ENCODE results near the gene RPL28.

RPL28 gene

GRCh38 chr19:55345101-55345817 is 40.5 kb upstream of the RPL28 start:
- Histone ChIP-seq H3K9me3 (ENCODE audit: control insufficient read depth, low read length) (no peaks in the 10 kb centered on the region), H3K27me3 (replicated peaks; ENCODE audit: control insufficient read depth, insufficient read depth, low read length, poor library complexity, severe bottlenecking) (no peaks in the 10 kb centered on the region), H3K4me3 (ENCODE audit: insufficient read depth, low read depth, low read length, poor library complexity, severe bottlenecking) (no peak overlapping the region), H3K4me1 (ENCODE audit: control insufficient read depth, insufficient read depth, low read length, poor library complexity, severe bottlenecking) (peaks cover 10% of the 10 kb centered on the region), H3K36me3 (ENCODE audit: control insufficient read depth, insufficient read depth, low read length) (peaks cover 17% of the 10 kb centered on the region), H3K27ac (ENCODE audit: insufficient read depth, low read length, poor library complexity, severe bottlenecking) (no peak overlapping the region)
- DNase-seq, result no peak

- Histone ChIP-seq H3K4me1 (ENCODE audit: control insufficient read depth, insufficient read depth, low read length, poor library complexity, severe bottlenecking) (peaks cover 3% of the 10 kb centered on the region), H3K27ac (ENCODE audit: insufficient read depth, low read length, poor library complexity, severe bottlenecking) (no peak overlapping the region), H3K36me3 (ENCODE audit: control insufficient read depth, insufficient read depth, low read length) (peaks cover 17% of the 10 kb centered on the region), H3K27me3 (replicated peaks; ENCODE audit: control insufficient read depth, insufficient read depth, low read length, poor library complexity, severe bottlenecking) (peaks cover 1% of the 10 kb centered on the region), H3K4me3 (ENCODE audit: insufficient read depth, low read depth, low read length, poor library complexity, severe bottlenecking) (no peak overlapping the region), H3K9me3 (ENCODE audit: control insufficient read depth, low read length) (no peaks in the 10 kb centered on the region)
- no peak for DNase-seq
These were observed 39.7 kb upstream of the RPL28 start for GRCh38 chr19:55345818-55346724.

- H3K27me3 ChIP-seq (replicated peaks; ENCODE audit: control insufficient read depth, insufficient read depth, low read length, poor library complexity, severe bottlenecking), result peaks cover 8% of the 10 kb centered on the region
- no peak overlapping the region for H3K27ac ChIP-seq (ENCODE audit: insufficient read depth, low read length, poor library complexity, severe bottlenecking)
- no peak overlapping the region for H3K4me3 ChIP-seq (ENCODE audit: insufficient read depth, low read depth, low read length, poor library complexity, severe bottlenecking)
- DNase-seq, result no peak
- no peaks in the 10 kb centered on the region for H3K4me1 ChIP-seq (ENCODE audit: control insufficient read depth, insufficient read depth, low read length, poor library complexity, severe bottlenecking)
- H3K9me3 ChIP-seq (ENCODE audit: control insufficient read depth, low read length), result no peaks in the 10 kb centered on the region
- H3K36me3 ChIP-seq (ENCODE audit: control insufficient read depth, insufficient read depth, low read length), result peaks cover 17% of the 10 kb centered on the region
These were observed 38.8 kb upstream of the RPL28 start for GRCh38 chr19:55346725-55347441.

- Histone ChIP-seq H3K4me3 (ENCODE audit: insufficient read depth, low read depth, low read length, poor library complexity, severe bottlenecking) (no peak overlapping the region), H3K27me3 (replicated peaks; ENCODE audit: control insufficient read depth, insufficient read depth, low read length, poor library complexity, severe bottlenecking) (peaks cover 8% of the 10 kb centered on the region), H3K27ac (ENCODE audit: insufficient read depth, low read length, poor library complexity, severe bottlenecking) (no peak overlapping the region), H3K4me1 (ENCODE audit: control insufficient read depth, insufficient read depth, low read length, poor library complexity, severe bottlenecking) (peaks cover 4% of the 10 kb centered on the region), H3K36me3 (ENCODE audit: control insufficient read depth, insufficient read depth, low read length) (peaks cover 14% of the 10 kb centered on the region), H3K9me3 (ENCODE audit: control insufficient read depth, low read length) (no peaks in the 10 kb centered on the region)
- DNase-seq, result no peak
These were observed 38.2 kb upstream of the RPL28 start for GRCh38 chr19:55347442-55348009.

- H3K4me3 ChIP-seq (ENCODE audit: insufficient read depth, low read depth, low read length, poor library complexity, severe bottlenecking), result no peak overlapping the region
- peaks cover 9% of the 10 kb centered on the region for H3K4me1 ChIP-seq (ENCODE audit: control insufficient read depth, insufficient read depth, low read length, poor library complexity, severe bottlenecking)
- peaks cover 4% of the 10 kb centered on the region for H3K36me3 ChIP-seq (ENCODE audit: control insufficient read depth, insufficient read depth, low read length)
- peaks cover 8% of the 10 kb centered on the region for H3K27me3 ChIP-seq (replicated peaks; ENCODE audit: control insufficient read depth, insufficient read depth, low read length, poor library complexity, severe bottlenecking)
- no peaks in the 10 kb centered on the region for H3K9me3 ChIP-seq (ENCODE audit: control insufficient read depth, low read length)
- no peak overlapping the region for H3K27ac ChIP-seq (ENCODE audit: insufficient read depth, low read length, poor library complexity, severe bottlenecking)
- no peak for DNase-seq
These were observed 37.3 kb upstream of the RPL28 start for GRCh38 chr19:55348317-55349034.

- Histone ChIP-seq H3K4me1 (ENCODE audit: control insufficient read depth, insufficient read depth, low read length, poor library complexity, severe bottlenecking) (peaks cover 21% of the 10 kb centered on the region), H3K9me3 (ENCODE audit: control insufficient read depth, low read length) (no peaks in the 10 kb centered on the region), H3K27me3 (replicated peaks; ENCODE audit: control insufficient read depth, insufficient read depth, low read length, poor library complexity, severe bottlenecking) (peaks cover 21% of the 10 kb centered on the region), H3K4me3 (ENCODE audit: insufficient read depth, low read depth, low read length, poor library complexity, severe bottlenecking) (no peak overlapping the region), H3K36me3 (ENCODE audit: control insufficient read depth, insufficient read depth, low read length) (no peaks in the 10 kb centered on the region), H3K27ac (ENCODE audit: insufficient read depth, low read length, poor library complexity, severe bottlenecking) (no peak overlapping the region)
- no peak for DNase-seq
These were observed 35.0 kb upstream of the RPL28 start for GRCh38 chr19:55350620-55351315.

- H3K36me3 ChIP-seq (ENCODE audit: control insufficient read depth, insufficient read depth, low read length), result no peaks in the 10 kb centered on the region
- no peak overlapping the region for H3K4me3 ChIP-seq (ENCODE audit: insufficient read depth, low read depth, low read length, poor library complexity, severe bottlenecking)
- DNase-seq, result no peak
- H3K9me3 ChIP-seq (ENCODE audit: control insufficient read depth, low read length), result no peaks in the 10 kb centered on the region
- H3K27ac ChIP-seq (ENCODE audit: insufficient read depth, low read length, poor library complexity, severe bottlenecking), result no peak overlapping the region
- H3K4me1 ChIP-seq (ENCODE audit: control insufficient read depth, insufficient read depth, low read length, poor library complexity, severe bottlenecking), result peaks cover 21% of the 10 kb centered on the region
- H3K27me3 ChIP-seq (replicated peaks; ENCODE audit: control insufficient read depth, insufficient read depth, low read length, poor library complexity, severe bottlenecking), result peaks cover 21% of the 10 kb centered on the region
These were observed 33.7 kb upstream of the RPL28 start for GRCh38 chr19:55352040-55352439.

- Histone ChIP-seq H3K4me1 (ENCODE audit: control insufficient read depth, insufficient read depth, low read length, poor library complexity, severe bottlenecking) (peaks cover 21% of the 10 kb centered on the region), H3K27ac (ENCODE audit: insufficient read depth, low read length, poor library complexity, severe bottlenecking) (no peak overlapping the region), H3K36me3 (ENCODE audit: control insufficient read depth, insufficient read depth, low read length) (no peaks in the 10 kb centered on the region), H3K27me3 (replicated peaks; ENCODE audit: control insufficient read depth, insufficient read depth, low read length, poor library complexity, severe bottlenecking) (peaks cover 21% of the 10 kb centered on the region), H3K9me3 (ENCODE audit: control insufficient read depth, low read length) (no peaks in the 10 kb centered on the region), H3K4me3 (ENCODE audit: insufficient read depth, low read depth, low read length, poor library complexity, severe bottlenecking) (no peak overlapping the region)
- no peak for DNase-seq
These were observed 33.1 kb upstream of the RPL28 start for GRCh38 chr19:55352549-55353145.

All from effector memory CD4-positive, alpha-beta T cell (primary cell).